ENCODE results near the gene PRR18. TPM values are rescaled to one million over a fixed set of nuclear protein-coding genes. Genes with fewer than 3 reads are reported as not detected.
A peak's percentile ranks its signal among the peaks of the same experiment; 100 is the strongest.

PRR18 gene
- total and polyA plus RNA-seq, 2 of the 13 experiments (the other 11 are each of a cell fraction or from before 2014, with no cell fraction given), result 0.04 TPM

GRCh38 chr6:166300357-166300987 lies 7.7 kb downstream of the PRR18 start (continued):
- peak; percentile 97 to 98 for TF ChIP-seq MAFK (conservative IDR thresholded peaks at IDR 0.05 in 1 of 2, IDR thresholded peaks at IDR 0.05 in 1 of 2; ENCODE audit: low read length in 2 of 2)
- no peak for TF ChIP-seq ATF4 (CRISPR knock-in tag; IDR thresholded peaks at IDR 0.05)
- TF ChIP-seq MAFG (CRISPR knock-in tag; IDR thresholded peaks at IDR 0.05), result peak; percentile 21; the same call in 1 of the 2 replicates
- TF ChIP-seq PRDM15 (CRISPR knock-in tag; IDR thresholded peaks at IDR 0.05), result no peak

GRCh38 chr6:166297606-166298005 lies 10.6 kb downstream of the PRR18 start:
- 83% methylated on average over 17 of the region's 23 CpGs for WGBS (ENCODE audit: low lambda C conversion rate)
- in situ Hi-C loops (cut with HindIII; ENCODE audit: extremely low pct_ligation_motif_present, low pct_unique_long_range_greater_than_20kb), result no loop called here

More at GRCh38 chr6:166297606-166298005, 10.6 kb downstream of the PRR18 start:
- no peaks in the 10 kb centered on the region for H3K79me2 ChIP-seq (ENCODE audit: insufficient read depth, low read length)
- H3K9ac ChIP-seq (ENCODE audit: insufficient read depth, low read depth, low read length), result no peak overlapping the region
- no peaks in the 10 kb centered on the region for H3K36me3 ChIP-seq (replicated peaks in 1 of 2; ENCODE audit: control insufficient read depth in 1 of 2, insufficient read depth in 2 of 2, low read length in 2 of 2)
- H3K4me3 ChIP-seq (replicated peaks in 1 of 3; ENCODE audit: insufficient read depth in 1 of 3, low read depth in 2 of 3, low read length in 3 of 3), result no peak overlapping the region
- DNase-seq (ENCODE audit: low spot score), result no peak
- no peak for ATAC-seq
- H2AFZ ChIP-seq (ENCODE audit: low read length), result no peak overlapping the region
- FAIRE-seq, result no peak
- no peak overlapping the region for H3K4me2 ChIP-seq (ENCODE audit: low read depth, low read length)
- H3K27ac ChIP-seq (ENCODE audit: extremely low read length, insufficient read depth, low read length), result no peak overlapping the region
- ChIA-PET POLR2A (no interaction called here), CTCF (ENCODE audit: low intra/inter-chr PET ratio, low total read pairs) (no interaction called here)
- H3K27me3 ChIP-seq (ENCODE audit: control insufficient read depth in 1 of 2, insufficient read depth in 2 of 2, low read length in 2 of 2), result peaks cover under 1 to 44% of the 10 kb centered on the region in 2 experiments; a peak in 4 of 5 replicates
- H3K4me1 ChIP-seq (ENCODE audit: insufficient read depth, low read length), result peaks cover 14% of the 10 kb centered on the region
- H3K9me3 ChIP-seq (ENCODE audit: low read length), result no peaks in the 10 kb centered on the region
- no TSS peak for BruUV-seq (replicated peaks)
- no peak for TF ChIP-seq ZNF761 (CRISPR knock-in tag; conservative IDR thresholded peaks at IDR 0.05)
- no peak for TF ChIP-seq MTF1 (CRISPR knock-in tag; IDR thresholded peaks at IDR 0.05)
- no peak for TF ChIP-seq ZNF850 (CRISPR knock-in tag; conservative IDR thresholded peaks at IDR 0.05)
- no peak for TF ChIP-seq ZNF280D (CRISPR knock-in tag; IDR thresholded peaks at IDR 0.05)
- TF ChIP-seq ZNF768 (CRISPR knock-in tag; IDR thresholded peaks at IDR 0.05), result peak; percentile 29; the same call in 1 of the 2 replicates
- no peak for TF ChIP-seq IRX3 (CRISPR knock-in tag; IDR thresholded peaks at IDR 0.05; ENCODE audit: borderline replicate concordance, low read depth)
- no peak for TF ChIP-seq TCF7 (IDR thresholded peaks at IDR 0.05; ENCODE audit: low read depth)
- TF ChIP-seq ZNF672 (CRISPR knock-in tag; IDR thresholded peaks at IDR 0.05), result no peak
- intact Hi-C loops (cut with micrococcal nuclease; ENCODE audit: unreplicated experiment), result no loop called here
- H4K20me1 ChIP-seq (ENCODE audit: insufficient read depth, low read length), result no peaks in the 10 kb centered on the region

All from HepG2 (cell line).